ENCODE measurements around the gene MFAP4.

- no peak for TF ChIP-seq CTCF (IDR thresholded peaks at IDR 0.05)
- TF ChIP-seq POLR2A (IDR thresholded peaks at IDR 0.05): no peak
- no peak for TF ChIP-seq EP300 (IDR thresholded peaks at IDR 0.05)
Measured at GRCh38 chr17:19390951-19391350, 4.0 kb upstream of the MFAP4 start.
